CD4-positive, CD25-positive, alpha-beta regulatory T cell (primary cell): Measurements from ENCODE around the gene DUSP9. TPM values are rescaled to one million over a fixed set of nuclear protein-coding genes. Genes with fewer than 3 reads are reported as not detected.
A peak's percentile ranks its signal among the peaks of the same experiment; 100 is the strongest.

Source experiments
- ATAC-seq, 2 donors: fragments of 150-1000 bp; cut with Tn5 transposase; one replicate each; pipeline ENCODE4 v1.10.0; 2021; ENCODE audit warnings: low read depth in 2 of 2, moderate number of reproducible peaks in 2 of 2, moderate library complexity in 1 of 2
- DNase-seq, 3 donors: peaks; one replicate each; pipeline versions ENCODE4 v3.0.0 to v3.0.0-alpha.2; 2012 to 2022; ENCODE audit warnings: mixed read lengths in 1 of 3
- H3K27ac ChIP-seq: one replicate; pipeline ENCODE4 v1.7.0; 2013; ENCODE audit warnings: mild to moderate bottlenecking, low read length; ENCODE audit not compliant: insufficient read depth, poor library complexity, severe bottlenecking
- H3K27me3 ChIP-seq: one replicate; pipeline ENCODE4 v1.7.0; 2013; ENCODE audit warnings: low read length; ENCODE audit not compliant: control insufficient read depth, insufficient read depth
- H3K36me3 ChIP-seq: one replicate; pipeline ENCODE4 v1.7.0; 2013; ENCODE audit warnings: mild to moderate bottlenecking, low read length, moderate library complexity; ENCODE audit not compliant: control insufficient read depth, insufficient read depth
- H3K4me1 ChIP-seq: 2 replicates; pipeline ENCODE4 v1.7.0; 2013; ENCODE audit warnings: mild to moderate bottlenecking, low read length; ENCODE audit not compliant: insufficient read depth, control insufficient read depth, poor library complexity, severe bottlenecking
- H3K4me3 ChIP-seq: one replicate; pipeline ENCODE4 v1.7.0; 2013; ENCODE audit warnings: low read depth, mild to moderate bottlenecking, low read length, moderate library complexity
- H3K9me3 ChIP-seq, 2 experiments: 1 replicate in 1 of 2; 2 replicates in 1 of 2; pipeline ENCODE4 v1.7.0; 2013; ENCODE audit warnings: low read length in 2 of 2, mild to moderate bottlenecking in 1 of 2, moderate library complexity in 1 of 2; ENCODE audit not compliant: control insufficient read depth in 2 of 2
- H3K27ac Mint-ChIP-seq, 3 donors: one replicate each; pipeline ENCODE4 v1.8.0; 2020 to 2022; ENCODE audit warnings: mild to moderate bottlenecking in 3 of 3, mixed read lengths in 3 of 3, moderate library complexity in 2 of 3
- H3K27me3 Mint-ChIP-seq: one replicate; pipeline ENCODE4 v1.8.0; 2022; ENCODE audit warnings: mild to moderate bottlenecking, mixed read lengths
- H3K36me3 Mint-ChIP-seq: one replicate; pipeline ENCODE4 v1.8.0; 2020; ENCODE audit warnings: mixed read lengths
- H3K4me1 Mint-ChIP-seq, 4 donors: one replicate each; pipeline ENCODE4 v1.8.0; 2020 to 2022; ENCODE audit warnings: mixed read lengths in 4 of 4, mild to moderate bottlenecking in 1 of 4
- H3K4me3 Mint-ChIP-seq, 4 donors: one replicate each; pipeline ENCODE4 v1.8.0; 2020 to 2022; ENCODE audit warnings: mild to moderate bottlenecking in 4 of 4, mixed read lengths in 4 of 4, moderate library complexity in 3 of 4
- H3K9me3 Mint-ChIP-seq, 7 donors: one replicate each; pipeline ENCODE4 v1.8.0; 2020 to 2022; ENCODE audit warnings: mixed read lengths in 7 of 7, mild to moderate bottlenecking in 3 of 7, moderate library complexity in 2 of 7
- polyA plus RNA-seq, 4 donors: library from polyadenylated mRNA; unstranded; fragments of 300-500 nt; fragmentation: Illumina TruSeq; gene quantifications; one replicate each; pipeline ENCODE4 v1.2.3, GENCODE V29; 2021
- total RNA-seq: library from RNA; stranded (reverse); gene quantifications from one replicate; pipeline ENCODE4 v1.2.3, GENCODE V29; 2022

DUSP9 gene
- total and polyA plus RNA-seq, 5 donors from 2014 or later = not detected

GRCh38 chrX:153643431-153644351 lies 3.3 kb upstream of the DUSP9 start:
- DNase-seq (no peak), ATAC-seq (no peak)
- no peaks in the 10 kb centered on the region for H3K36me3 Mint-ChIP-seq
- H3K36me3 ChIP-seq = no peaks in the 10 kb centered on the region
- H3K4me3 ChIP-seq = no peak overlapping the region
- no peaks in the 10 kb centered on the region for H3K9me3 Mint-ChIP-seq
- H3K4me3 Mint-ChIP-seq = peak overlapping the region in 1 of 4 donors; percentile 72
- H3K27me3 ChIP-seq = peaks cover 2% of the 10 kb centered on the region
- no peaks in the 10 kb centered on the region for H3K9me3 ChIP-seq
- H3K4me1 ChIP-seq = peaks cover 6% of the 10 kb centered on the region
- H3K4me1 Mint-ChIP-seq = peaks cover 0 to 11% (median 0%) of the 10 kb centered on the region in 4 donors
- no peak overlapping the region for H3K27ac Mint-ChIP-seq
- H3K27me3 Mint-ChIP-seq = peaks cover 26% of the 10 kb centered on the region
- no peak overlapping the region for H3K27ac ChIP-seq

GRCh38 chrX:153644356-153645125 lies 2.5 kb upstream of the DUSP9 start:
- peaks cover 2% of the 10 kb centered on the region for H3K27me3 ChIP-seq
- H3K27ac Mint-ChIP-seq = no peak overlapping the region
- peaks cover 6% of the 10 kb centered on the region for H3K4me1 ChIP-seq
- no peak overlapping the region for H3K4me3 Mint-ChIP-seq
- no peak overlapping the region for H3K4me3 ChIP-seq
- no peak for ATAC-seq
- H3K36me3 Mint-ChIP-seq = no peaks in the 10 kb centered on the region
- no peaks in the 10 kb centered on the region for H3K9me3 Mint-ChIP-seq
- H3K27me3 Mint-ChIP-seq = peaks cover 28% of the 10 kb centered on the region
- peaks cover 0 to 11% (median 0%) of the 10 kb centered on the region in 4 donors for H3K4me1 Mint-ChIP-seq
- no peaks in the 10 kb centered on the region for H3K36me3 ChIP-seq
- H3K9me3 ChIP-seq = no peaks in the 10 kb centered on the region
- no peak overlapping the region for H3K27ac ChIP-seq
- DNase-seq = no peak

- H3K4me3 Mint-ChIP-seq = no peak overlapping the region
- H3K27me3 ChIP-seq = peaks cover 2% of the 10 kb centered on the region
- H3K27ac ChIP-seq = no peak overlapping the region
- no peaks in the 10 kb centered on the region for H3K36me3 ChIP-seq
- H3K27me3 Mint-ChIP-seq = peaks cover 28% of the 10 kb centered on the region
- H3K9me3 Mint-ChIP-seq = no peaks in the 10 kb centered on the region
- H3K4me1 Mint-ChIP-seq = peaks cover 0 to 11% (median 0%) of the 10 kb centered on the region in 4 donors
- H3K36me3 Mint-ChIP-seq = no peaks in the 10 kb centered on the region
- no peaks in the 10 kb centered on the region for H3K9me3 ChIP-seq
- ATAC-seq (no peak), DNase-seq (no peak)
- H3K4me1 ChIP-seq = peaks cover 6% of the 10 kb centered on the region
- H3K4me3 ChIP-seq = no peak overlapping the region
- H3K27ac Mint-ChIP-seq = no peak overlapping the region
Measured at GRCh38 chrX:153645151-153645550, 1.9 kb upstream of the DUSP9 start.

DNA sequence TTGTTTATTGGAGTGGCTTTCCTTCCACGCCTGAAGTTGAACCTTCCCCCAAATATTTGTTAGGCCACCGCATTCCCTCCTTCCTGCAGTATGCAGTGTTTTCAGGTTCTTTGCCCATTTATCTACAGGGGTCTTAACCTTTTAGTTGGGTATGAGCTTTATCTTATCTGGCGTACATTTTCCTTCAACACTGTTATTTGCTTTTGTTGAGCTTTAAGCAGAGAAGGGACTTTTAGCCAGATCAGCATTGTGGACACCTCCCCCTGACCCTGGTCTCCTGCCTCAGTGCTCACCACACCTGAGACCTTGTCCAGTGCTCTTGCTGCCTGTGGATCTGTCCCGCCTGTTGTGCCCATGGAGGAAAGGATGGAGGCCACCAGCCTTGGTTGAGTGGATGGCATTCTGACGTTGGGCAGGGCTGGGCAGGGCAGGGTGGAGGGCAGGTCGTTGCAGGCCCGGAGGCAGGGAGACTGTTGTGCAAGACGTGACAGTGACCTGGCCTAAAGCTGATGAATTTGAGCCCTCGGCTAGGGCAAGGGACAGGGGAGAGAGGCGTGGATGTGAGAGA lies 998 bp upstream of the DUSP9 start:
- no peak for ATAC-seq
- Mint-ChIP-seq H3K9me3 (no peaks in the 10 kb centered on the region), H3K36me3 (no peaks in the 10 kb centered on the region), H3K27me3 (peaks cover 28% of the 10 kb centered on the region), H3K27ac (no peak overlapping the region), H3K4me1 (peaks cover 0 to 11% (median 0%) of the 10 kb centered on the region in 4 donors), H3K4me3 (peak overlapping the region in 2 of 4 donors; percentile 16 to 75)
- Histone ChIP-seq H3K27ac (no peak overlapping the region), H3K9me3 (no peaks in the 10 kb centered on the region), H3K4me1 (peaks cover 6% of the 10 kb centered on the region), H3K4me3 (no peak overlapping the region), H3K36me3 (no peaks in the 10 kb centered on the region), H3K27me3 (peaks cover 2% of the 10 kb centered on the region)
- DNase-seq = no peak

DNA sequence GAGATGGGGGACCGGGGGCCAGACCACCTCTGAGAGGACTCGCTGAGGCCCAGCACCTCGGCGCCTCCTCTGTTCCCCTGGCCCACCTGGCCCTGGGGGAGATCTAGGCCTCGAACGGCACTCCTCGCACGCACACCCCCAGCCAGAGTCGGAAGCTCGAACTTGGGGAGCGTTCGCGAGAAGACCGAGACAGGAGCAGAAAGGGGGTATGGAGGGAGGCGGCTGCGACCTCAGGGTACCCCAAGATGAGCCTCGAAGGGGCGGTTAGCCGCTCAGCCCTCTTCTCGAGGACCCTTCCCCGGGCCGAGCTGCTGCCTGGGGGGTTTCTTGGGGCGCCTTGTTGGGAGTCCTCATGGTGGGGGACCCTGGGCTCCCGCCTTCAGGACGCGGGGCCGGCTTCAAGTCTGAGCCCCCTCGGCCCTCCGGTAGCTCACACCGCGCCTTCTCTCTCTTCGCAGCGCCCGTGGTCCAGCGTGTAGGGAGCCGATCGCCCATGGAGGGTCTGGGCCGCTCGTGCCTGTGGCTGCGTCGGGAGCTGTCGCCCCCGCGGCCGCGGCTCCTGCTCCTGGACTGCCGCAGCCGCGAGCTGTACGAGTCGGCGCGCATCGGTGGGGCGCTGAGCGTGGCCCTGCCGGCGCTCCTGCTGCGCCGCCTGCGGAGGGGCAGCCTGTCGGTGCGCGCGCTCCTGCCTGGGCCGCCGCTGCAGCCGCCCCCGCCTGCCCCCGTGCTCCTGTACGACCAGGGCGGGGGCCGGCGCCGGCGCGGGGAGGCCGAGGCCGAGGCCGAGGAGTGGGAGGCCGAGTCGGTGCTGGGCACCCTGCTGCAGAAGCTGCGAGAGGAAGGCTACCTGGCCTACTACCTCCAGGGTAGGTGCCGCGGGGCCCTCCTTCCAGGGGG lies 706 bp downstream of the DUSP9 start:
- Histone ChIP-seq H3K4me3 (no peak overlapping the region), H3K27ac (no peak overlapping the region), H3K4me1 (peaks cover 6% of the 10 kb centered on the region), H3K9me3 (no peaks in the 10 kb centered on the region), H3K36me3 (no peaks in the 10 kb centered on the region), H3K27me3 (peaks cover 2% of the 10 kb centered on the region)
- no peaks in the 10 kb centered on the region for H3K36me3 Mint-ChIP-seq
- ATAC-seq (no peak), DNase-seq (no peak)
- peaks cover 0 to 3% (median 0%) of the 10 kb centered on the region in 7 donors for H3K9me3 Mint-ChIP-seq
- H3K27me3 Mint-ChIP-seq = peaks cover 24% of the 10 kb centered on the region
- H3K27ac Mint-ChIP-seq = no peak overlapping the region
- peak overlapping the region in 1 of 4 donors; percentile 52 for H3K4me3 Mint-ChIP-seq
- peaks cover 0 to 6% (median 0%) of the 10 kb centered on the region in 4 donors for H3K4me1 Mint-ChIP-seq

GRCh38 chrX:153648358-153649177 lies 1.6 kb downstream of the DUSP9 start:
- Mint-ChIP-seq H3K4me3 (no peak overlapping the region), H3K27me3 (peaks cover 20% of the 10 kb centered on the region), H3K9me3 (peaks cover 0 to 3% (median 0%) of the 10 kb centered on the region in 7 donors), H3K36me3 (no peaks in the 10 kb centered on the region), H3K4me1 (peaks cover 0 to 1% (median 0%) of the 10 kb centered on the region in 4 donors), H3K27ac (no peak overlapping the region)
- DNase-seq (no peak), ATAC-seq (no peak)
- H3K4me3 ChIP-seq = no peak overlapping the region
- no peaks in the 10 kb centered on the region for H3K27me3 ChIP-seq
- no peaks in the 10 kb centered on the region for H3K9me3 ChIP-seq
- H3K27ac ChIP-seq = no peak overlapping the region
- peaks cover 4% of the 10 kb centered on the region for H3K4me1 ChIP-seq
- no peaks in the 10 kb centered on the region for H3K36me3 ChIP-seq
